OCI-LY1 (cell line): ENCODE results near the gene FCAMR.

Experiments
- EZH2 ChIP-seq: fragments of 200-600 bp; sonication (generic), shearing (Covaris generic); IDR thresholded peaks from 2 replicates; pipeline ENCODE4 v1.8.0; 2017; ENCODE audit warnings: borderline replicate concordance, mixed run types, mild to moderate bottlenecking, antibody characterized with exemption, low read length, moderate library complexity, mixed read lengths
- TF ChIP-seq, protein P1 (sequence below): fragments of 200-600 bp; sonication (generic), shearing (Covaris generic); IDR thresholded peaks from 2 replicates; pipeline ENCODE4 v1.5.1; 2017; ENCODE audit warnings: mild to moderate bottlenecking, antibody characterized with exemption, low read length, moderate library complexity, mixed read lengths

DNA sequence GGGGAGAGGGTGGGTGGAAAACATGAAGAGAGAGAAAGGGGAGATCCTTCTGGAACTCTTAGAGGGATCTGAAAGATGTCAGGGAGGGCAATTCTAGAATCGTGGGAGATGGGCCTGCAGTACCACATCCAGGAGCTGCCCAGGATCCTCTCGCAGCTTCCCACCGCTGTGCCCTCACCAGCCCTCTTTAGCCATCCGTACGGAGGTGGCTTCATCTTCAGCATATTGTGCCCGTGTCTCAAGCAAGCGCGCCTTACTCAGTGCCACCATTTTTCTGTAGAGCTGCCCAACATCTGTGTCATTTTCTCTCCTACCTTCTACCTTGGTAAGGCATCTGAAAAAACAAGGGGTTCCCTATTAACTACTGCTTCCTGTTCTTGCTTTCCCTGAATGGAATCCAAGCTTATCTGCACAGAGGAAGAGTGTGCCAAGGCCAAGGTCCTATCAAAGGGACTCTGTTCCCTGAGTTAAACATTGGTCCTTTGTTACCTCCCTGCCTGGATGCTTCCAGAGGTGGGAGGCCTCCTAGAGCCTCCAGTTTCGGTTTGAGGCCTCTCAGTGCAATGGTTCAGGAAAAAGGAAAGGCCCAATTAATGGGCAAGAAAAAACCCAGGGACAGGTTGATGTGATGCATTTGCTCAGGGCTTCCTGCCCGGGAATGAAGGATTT lies 39.1 kb upstream of the FCAMR start:
- TF ChIP-seq, protein P1, sequence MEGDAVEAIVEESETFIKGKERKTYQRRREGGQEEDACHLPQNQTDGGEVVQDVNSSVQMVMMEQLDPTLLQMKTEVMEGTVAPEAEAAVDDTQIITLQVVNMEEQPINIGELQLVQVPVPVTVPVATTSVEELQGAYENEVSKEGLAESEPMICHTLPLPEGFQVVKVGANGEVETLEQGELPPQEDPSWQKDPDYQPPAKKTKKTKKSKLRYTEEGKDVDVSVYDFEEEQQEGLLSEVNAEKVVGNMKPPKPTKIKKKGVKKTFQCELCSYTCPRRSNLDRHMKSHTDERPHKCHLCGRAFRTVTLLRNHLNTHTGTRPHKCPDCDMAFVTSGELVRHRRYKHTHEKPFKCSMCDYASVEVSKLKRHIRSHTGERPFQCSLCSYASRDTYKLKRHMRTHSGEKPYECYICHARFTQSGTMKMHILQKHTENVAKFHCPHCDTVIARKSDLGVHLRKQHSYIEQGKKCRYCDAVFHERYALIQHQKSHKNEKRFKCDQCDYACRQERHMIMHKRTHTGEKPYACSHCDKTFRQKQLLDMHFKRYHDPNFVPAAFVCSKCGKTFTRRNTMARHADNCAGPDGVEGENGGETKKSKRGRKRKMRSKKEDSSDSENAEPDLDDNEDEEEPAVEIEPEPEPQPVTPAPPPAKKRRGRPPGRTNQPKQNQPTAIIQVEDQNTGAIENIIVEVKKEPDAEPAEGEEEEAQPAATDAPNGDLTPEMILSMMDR: no peak
- TF ChIP-seq EZH2: no peak
